ENCODE measurements around the gene SLC39A11.

GRCh38 chr17:72826602-72827001 is 265.9 kb downstream of the SLC39A11 start:
- 0 out of 2 replicates have a peak, but pooled peaks have one; percentile 11 for TF ChIP-seq CTCF (IDR thresholded peaks at IDR 0.05; ENCODE audit: low read length)
- no peak for TF ChIP-seq EZH2 (optimal IDR thresholded peaks at IDR 0.05; ENCODE audit: low read depth, low read length)

Measured in MM.1S (cell line).